MM.1S (cell line): Measurements from ENCODE around the gene BICDL1.
"Not testable (repeated sequence)": the region's sequence is repeated elsewhere in the genome, so short reads cannot be mapped to it uniquely, and the experiment has no call there.

Source experiments
- DNase-seq: peaks from one replicate; pipeline ENCODE4 v3.0.0-alpha.2; 2015
- H2AFZ ChIP-seq: fragments of 300-600 bp; sonication (generic); 2 replicates; pipeline ENCODE4 v1.6.0; 2016; ENCODE audit warnings: antibody characterized with exemption, low read length
- H3F3A ChIP-seq: fragments of 300-600 bp; sonication (generic); 2 replicates; pipeline ENCODE4 v1.6.1; 2016; ENCODE audit warnings: mild to moderate bottlenecking, antibody characterized with exemption, low read length, moderate library complexity, mixed read lengths; ENCODE audit not compliant: insufficient read depth
- H3K27ac ChIP-seq: fragments of 300-600 bp; sonication (generic); 2 replicates; pipeline ENCODE4 v1.5.1; 2016; ENCODE audit warnings: mild to moderate bottlenecking, low read length
- H3K27me3 ChIP-seq: fragments of 300-600 bp; sonication (generic); replicated peaks from 2 replicates; pipeline ENCODE4 v1.6.0; 2016; ENCODE audit warnings: low read length; ENCODE audit not compliant: insufficient read depth
- H3K36me3 ChIP-seq: fragments of 300-600 bp; sonication (generic); replicated peaks from 2 replicates; pipeline ENCODE4 v1.6.1; 2016; ENCODE audit warnings: mild to moderate bottlenecking, low read length, mixed read lengths; ENCODE audit not compliant: insufficient read depth
- H3K4me1 ChIP-seq: fragments of 300-600 bp; sonication (generic); 2 replicates; pipeline ENCODE4 v1.6.1; 2016; ENCODE audit warnings: low read length, mixed read lengths
- H3K4me2 ChIP-seq: fragments of 300-600 bp; sonication (generic); 2 replicates; pipeline ENCODE4 v1.6.0; 2016; ENCODE audit warnings: low read depth, low read length
- H3K4me3 ChIP-seq: fragments of 300-600 bp; sonication (generic); 2 replicates; pipeline ENCODE4 v1.5.1; 2016; ENCODE audit warnings: low read length, mixed read lengths
- H3K79me2 ChIP-seq: fragments of 300-600 bp; sonication (generic); 2 replicates; pipeline ENCODE4 v1.6.1; 2016; ENCODE audit warnings: mixed run types, low read length, mixed read lengths
- H3K9ac ChIP-seq: fragments of 300-600 bp; sonication (generic); 2 replicates; pipeline ENCODE4 v1.6.1; 2016; ENCODE audit warnings: low read length, mixed read lengths
- H3K9me2 ChIP-seq: fragments of 300-600 bp; sonication (generic); replicated peaks from 2 replicates; pipeline ENCODE4 v1.6.1; 2016; ENCODE audit warnings: mild to moderate bottlenecking, low read length, mixed read lengths; ENCODE audit not compliant: insufficient read depth
- H3K9me3 ChIP-seq: fragments of 300-600 bp; sonication (generic); replicated peaks from 2 replicates; pipeline ENCODE4 v1.6.1; 2016; ENCODE audit warnings: mild to moderate bottlenecking, low read length, mixed read lengths; ENCODE audit not compliant: insufficient read depth
- H4K20me1 ChIP-seq: fragments of 300-600 bp; sonication (generic); 2 replicates; pipeline ENCODE4 v1.6.1; 2016; ENCODE audit warnings: mild to moderate bottlenecking, low read length, moderate library complexity, mixed read lengths; ENCODE audit not compliant: insufficient read depth
- CTCF ChIP-seq: fragments of 300-600 bp; sonication (generic); IDR thresholded peaks from 2 replicates; pipeline ENCODE4 v1.5.1; 2016; ENCODE audit warnings: antibody characterized with exemption, low read length, mixed read lengths
- EZH2 ChIP-seq: fragments of 300-600 bp; sonication (generic); optimal IDR thresholded peaks from 2 replicates; pipeline ENCODE3; 2017; ENCODE audit warnings: low read depth, mild to moderate bottlenecking, antibody characterized with exemption, low read length, mixed read lengths
- EZH2phosphoT487 ChIP-seq: fragments of 300-600 bp; sonication (generic); IDR thresholded peaks from 2 replicates; pipeline ENCODE4 v1.6.1; 2018; ENCODE audit warnings: antibody characterized with exemption, low read length

The BICDL1 gene

GRCh38 chr12:120015313-120015712, 26.3 kb downstream of the BICDL1 start:
- Histone ChIP-seq H3K9ac (no peak overlapping the region), H3K4me1 (no peaks in the 10 kb centered on the region), H3K9me3 (no peaks in the 10 kb centered on the region), H4K20me1 (no peaks in the 10 kb centered on the region), H3K79me2 (no peaks in the 10 kb centered on the region), H3K9me2 (no peaks in the 10 kb centered on the region), H3K4me3 (no peak overlapping the region), H3K36me3 (no peaks in the 10 kb centered on the region), H3K27me3 (no peaks in the 10 kb centered on the region), H3K27ac (no peak overlapping the region), H2AFZ (no peak overlapping the region), H3K4me2 (no peak overlapping the region), H3F3A (no peaks in the 10 kb centered on the region)
- no peak for TF ChIP-seq CTCF
- no peak for TF ChIP-seq EZH2
- TF ChIP-seq EZH2phosphoT487 = no peak
- no peak for DNase-seq

- H3K27me3 ChIP-seq, H3K4me3 ChIP-seq, H3K36me3 ChIP-seq, H3K79me2 ChIP-seq, H3K9me3 ChIP-seq, H2AFZ ChIP-seq, H3K27ac ChIP-seq, H3K9me2 ChIP-seq, H3K4me2 ChIP-seq, H4K20me1 ChIP-seq, DNase-seq, H3K9ac ChIP-seq, H3K4me1 ChIP-seq, H3F3A ChIP-seq: not testable (repeated sequence)
Measured at GRCh38 chr12:120016199-120016598, 27.2 kb downstream of the BICDL1 start.

- no peaks in the 10 kb centered on the region for H4K20me1 ChIP-seq
- H2AFZ ChIP-seq = no peak overlapping the region
- no peak for DNase-seq
- no peak overlapping the region for H3K27ac ChIP-seq
- no peak overlapping the region for H3K4me2 ChIP-seq
- H3K9me3 ChIP-seq = no peaks in the 10 kb centered on the region
- no peak overlapping the region for H3K4me3 ChIP-seq
- no peaks in the 10 kb centered on the region for H3K79me2 ChIP-seq
- no peaks in the 10 kb centered on the region for H3F3A ChIP-seq
- no peaks in the 10 kb centered on the region for H3K27me3 ChIP-seq
- H3K36me3 ChIP-seq = no peaks in the 10 kb centered on the region
- H3K9me2 ChIP-seq = no peaks in the 10 kb centered on the region
- no peak for TF ChIP-seq EZH2phosphoT487
- TF ChIP-seq CTCF = no peak
- no peak for TF ChIP-seq EZH2
- H3K4me1 ChIP-seq = no peaks in the 10 kb centered on the region
- H3K9ac ChIP-seq = no peak overlapping the region
Measured at GRCh38 chr12:120019197-120019596, 30.2 kb downstream of the BICDL1 start.

- Histone ChIP-seq H3K4me2 (no peak overlapping the region), H3K27me3 (no peaks in the 10 kb centered on the region), H2AFZ (no peak overlapping the region), H3K4me3 (no peak overlapping the region), H3K36me3 (no peaks in the 10 kb centered on the region), H3K27ac (no peak overlapping the region), H3K79me2 (no peaks in the 10 kb centered on the region), H3K9me2 (no peaks in the 10 kb centered on the region), H3K9ac (no peak overlapping the region), H4K20me1 (no peaks in the 10 kb centered on the region), H3K4me1 (no peaks in the 10 kb centered on the region), H3K9me3 (no peaks in the 10 kb centered on the region), H3F3A (no peaks in the 10 kb centered on the region)
- no peak for TF ChIP-seq EZH2
- TF ChIP-seq EZH2phosphoT487 = no peak
- no peak for TF ChIP-seq CTCF
- no peak for DNase-seq
Measured at GRCh38 chr12:120019938-120020337, 30.9 kb downstream of the BICDL1 start.
